ENCODE data around the gene DTWD2. TPM values are rescaled to one million over a fixed set of nuclear protein-coding genes. Genes with fewer than 3 reads are reported as not detected.
"Not testable (repeated sequence)": the region's sequence is repeated elsewhere in the genome, so short reads cannot be mapped to it uniquely, and the experiment has no call there.

The DTWD2 gene
- total and polyA plus RNA-seq, 12 donors, result 1.7 to 15.7 (median 12.8) TPM

DNA sequence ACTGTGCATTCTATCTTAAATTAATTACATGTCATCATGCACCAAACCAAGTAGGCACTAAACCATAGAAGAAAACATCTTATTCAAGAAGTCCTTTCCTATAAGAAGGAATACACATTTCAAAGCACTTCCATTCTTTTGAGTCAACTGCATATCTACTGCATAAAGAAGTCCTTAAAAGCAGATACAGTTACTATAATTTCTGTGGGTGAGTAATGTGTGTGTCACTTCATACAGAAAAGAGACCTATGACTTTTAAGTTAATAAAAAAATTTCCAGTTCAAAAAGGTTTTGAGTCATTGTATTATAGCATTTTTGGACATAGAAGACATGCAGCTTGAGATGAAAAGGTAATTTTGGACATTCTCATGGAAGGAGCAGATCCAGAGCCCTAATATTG, 125.0 kb downstream of the DTWD2 start:
- Histone ChIP-seq H3K4me1 (no peaks in the 10 kb centered on the region), H3K4me3 (no peak overlapping the region), H3K36me3 (no peaks in the 10 kb centered on the region), H3K27me3 (no peaks in the 10 kb centered on the region), H3K27ac (no peak overlapping the region), H3K9me3 (peaks cover 0 to 4% (median 0%) of the 10 kb centered on the region in 11 donors)
- TF ChIP-seq, protein P1, sequence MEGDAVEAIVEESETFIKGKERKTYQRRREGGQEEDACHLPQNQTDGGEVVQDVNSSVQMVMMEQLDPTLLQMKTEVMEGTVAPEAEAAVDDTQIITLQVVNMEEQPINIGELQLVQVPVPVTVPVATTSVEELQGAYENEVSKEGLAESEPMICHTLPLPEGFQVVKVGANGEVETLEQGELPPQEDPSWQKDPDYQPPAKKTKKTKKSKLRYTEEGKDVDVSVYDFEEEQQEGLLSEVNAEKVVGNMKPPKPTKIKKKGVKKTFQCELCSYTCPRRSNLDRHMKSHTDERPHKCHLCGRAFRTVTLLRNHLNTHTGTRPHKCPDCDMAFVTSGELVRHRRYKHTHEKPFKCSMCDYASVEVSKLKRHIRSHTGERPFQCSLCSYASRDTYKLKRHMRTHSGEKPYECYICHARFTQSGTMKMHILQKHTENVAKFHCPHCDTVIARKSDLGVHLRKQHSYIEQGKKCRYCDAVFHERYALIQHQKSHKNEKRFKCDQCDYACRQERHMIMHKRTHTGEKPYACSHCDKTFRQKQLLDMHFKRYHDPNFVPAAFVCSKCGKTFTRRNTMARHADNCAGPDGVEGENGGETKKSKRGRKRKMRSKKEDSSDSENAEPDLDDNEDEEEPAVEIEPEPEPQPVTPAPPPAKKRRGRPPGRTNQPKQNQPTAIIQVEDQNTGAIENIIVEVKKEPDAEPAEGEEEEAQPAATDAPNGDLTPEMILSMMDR (IDR thresholded peaks at IDR 0.05), result no peak
- DNase-seq (no peak), ATAC-seq (no peak)
- intact Hi-C loops (cut with DNase I), result no loop called here

DNA sequence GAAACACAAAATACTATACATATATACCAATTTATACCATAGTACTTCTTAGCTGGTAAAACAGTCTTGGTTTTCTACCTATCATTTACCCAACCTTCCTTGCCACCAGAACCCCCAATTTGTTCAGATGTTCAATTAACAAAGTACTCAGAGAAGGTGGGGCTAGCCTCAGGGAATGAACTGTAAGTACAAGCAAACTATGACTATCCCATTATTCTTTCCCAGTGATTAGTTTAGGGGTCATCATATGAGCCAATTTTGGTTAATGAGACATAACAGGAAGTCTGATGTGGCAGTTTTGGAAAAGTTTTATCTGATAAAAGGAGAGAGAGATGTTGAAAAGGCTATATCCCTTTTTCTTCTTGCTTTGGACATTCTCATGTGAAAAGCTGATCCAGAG, 125.8 kb downstream of the DTWD2 start:
- H3K27ac ChIP-seq, result no peak overlapping the region
- TF ChIP-seq, protein P1 (IDR thresholded peaks at IDR 0.05), result no peak
- H3K36me3 ChIP-seq, result no peaks in the 10 kb centered on the region
- ATAC-seq (no peak), DNase-seq (no peak)
- intact Hi-C loops (cut with DNase I), result no loop called here
- H3K27me3 ChIP-seq, result no peaks in the 10 kb centered on the region
- H3K4me1 ChIP-seq, result no peaks in the 10 kb centered on the region
- peaks cover 0 to 4% (median 0%) of the 10 kb centered on the region in 11 donors for H3K9me3 ChIP-seq
- H3K4me3 ChIP-seq, result no peak overlapping the region

DNA sequence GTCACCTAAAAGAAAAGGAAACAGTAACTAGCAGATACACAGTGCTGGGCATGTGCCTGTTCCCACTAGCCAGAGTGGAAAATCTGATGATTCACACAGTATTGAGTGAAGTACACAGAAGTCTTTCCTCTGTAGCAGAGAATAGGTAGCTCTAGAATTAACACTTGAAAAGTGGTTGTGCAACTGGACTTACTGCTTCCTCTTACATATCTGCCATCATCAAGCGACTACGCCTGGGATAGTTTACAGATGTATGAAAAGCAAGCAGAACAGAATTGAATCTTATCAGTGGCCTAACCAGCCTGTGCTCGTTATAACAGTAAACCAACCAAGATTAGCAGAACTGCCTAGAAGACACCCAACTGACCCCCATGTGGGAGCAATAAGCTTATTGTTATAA, 130.6 kb downstream of the DTWD2 start:
- H3K4me1 ChIP-seq, result no peaks in the 10 kb centered on the region
- no peak overlapping the region for H3K4me3 ChIP-seq
- 63 to 67% methylated on average over 3 of the region's 3 CpGs for WGBS, 2 donors
- H3K36me3 ChIP-seq, result no peaks in the 10 kb centered on the region
- H3K9me3 ChIP-seq, result peaks cover 0 to 9% (median 0%) of the 10 kb centered on the region in 11 donors
- H3K27me3 ChIP-seq, result no peaks in the 10 kb centered on the region
- no peak for ATAC-seq
- intact Hi-C loops (cut with DNase I), result no loop called here
- no peak for DNase-seq
- no peak overlapping the region for H3K27ac ChIP-seq
- TF ChIP-seq, protein P1 (IDR thresholded peaks at IDR 0.05), result no peak

DNA sequence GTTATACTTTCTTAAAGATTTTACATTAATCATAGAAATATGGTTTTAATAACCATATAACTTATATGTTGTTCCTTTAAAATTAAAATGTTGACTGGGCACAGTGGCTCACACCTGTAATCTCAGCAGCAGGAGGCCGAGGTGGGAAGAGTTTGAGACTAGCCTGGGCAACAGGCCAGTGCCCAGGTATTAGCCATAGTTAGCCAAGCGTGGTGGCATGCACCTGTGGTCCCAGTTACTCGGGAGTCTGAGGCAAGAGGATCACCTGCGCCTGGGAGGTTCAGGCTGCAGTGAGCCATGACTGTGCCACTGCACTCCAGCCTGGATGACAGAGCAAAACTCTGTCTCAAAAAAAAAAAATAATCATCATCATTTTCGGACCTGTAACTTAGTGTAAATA, 133.5 kb downstream of the DTWD2 start:
- intact Hi-C loops (cut with DNase I), result no loop called here
- no peaks in the 10 kb centered on the region for H3K36me3 ChIP-seq
- H3K27ac ChIP-seq, result no peak overlapping the region
- no peaks in the 10 kb centered on the region for H3K27me3 ChIP-seq
- WGBS, 2 donors, result 70 to 82% methylated on average over 5 of the region's 5 CpGs
- ATAC-seq (no peak), DNase-seq (no peak)
- no peaks in the 10 kb centered on the region for H3K4me1 ChIP-seq
- peaks cover 0 to 36% (median 10%) of the 10 kb centered on the region in 11 donors for H3K9me3 ChIP-seq
- TF ChIP-seq, protein P1 (IDR thresholded peaks at IDR 0.05), result no peak
- H3K4me3 ChIP-seq, result no peak overlapping the region

DNA sequence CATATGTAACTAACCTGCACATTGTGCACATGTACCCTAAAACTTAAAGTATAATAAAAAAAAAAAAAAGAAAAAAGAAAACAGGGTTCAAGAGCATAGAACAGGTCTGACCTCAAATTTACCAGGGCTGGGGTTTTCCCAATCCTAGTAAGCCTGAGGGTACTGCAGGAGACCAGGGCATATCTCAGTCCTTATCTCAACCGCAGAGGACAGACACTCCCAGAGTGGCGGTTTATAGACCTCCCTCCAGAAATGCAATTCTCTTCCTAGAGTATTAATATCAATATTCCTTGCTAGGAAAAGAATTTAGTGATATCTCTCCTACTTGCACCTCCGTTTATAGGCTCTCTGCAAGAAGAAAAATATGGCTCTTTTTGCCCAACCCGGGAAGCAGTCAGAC, 136.6 kb downstream of the DTWD2 start:
- 88 to 90% methylated on average over 4 of the region's 4 CpGs for WGBS, 2 donors
- H3K36me3 ChIP-seq; H3K27me3 ChIP-seq; H3K4me3 ChIP-seq; H3K4me1 ChIP-seq; intact Hi-C loops (cut with DNase I); ATAC-seq; H3K27ac ChIP-seq; DNase-seq: not testable (repeated sequence)
- peaks cover 0 to 42% (median 10%) of the 10 kb centered on the region in 11 donors for H3K9me3 ChIP-seq

DNA sequence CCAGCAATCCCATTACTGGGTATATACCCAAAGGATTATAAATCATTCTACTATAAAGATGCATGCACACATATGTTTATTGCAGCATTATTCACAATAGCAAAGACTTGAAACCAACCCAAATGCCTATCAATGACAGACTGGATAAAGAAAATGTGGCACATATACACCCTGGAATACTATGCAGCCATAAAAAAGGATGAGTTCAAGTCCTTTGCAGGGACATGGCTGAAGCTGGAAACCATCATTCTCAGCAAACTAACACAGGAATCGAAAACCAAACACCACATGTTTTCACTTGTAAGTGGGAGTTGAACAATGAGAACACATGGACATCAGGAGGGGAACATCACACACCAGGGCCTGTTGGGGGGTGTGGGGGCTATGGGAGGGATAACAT, 138.8 kb downstream of the DTWD2 start:
- H3K4me3 ChIP-seq; H3K27ac ChIP-seq; H3K27me3 ChIP-seq; H3K36me3 ChIP-seq; DNase-seq; ATAC-seq; H3K4me1 ChIP-seq; intact Hi-C loops (cut with DNase I): not testable (repeated sequence)
- H3K9me3 ChIP-seq, result peaks cover 0 to 42% (median 10%) of the 10 kb centered on the region in 11 donors
- WGBS, 2 donors, result 89 to 93% methylated on average over 1 of the region's 1 CpG
